Activated CD8-positive, alpha-beta memory T cell treated with anti-CD3 and anti-CD28 coated beads, Interleukin-2, amount 50 U/mL, for 1 hour (primary cell): ENCODE results near the gene ZNF507.
"Not testable (repeated sequence)": the region's sequence is repeated elsewhere in the genome, so short reads cannot be mapped to it uniquely, and the experiment has no call there.

Experiments used
- DNase-seq: peaks from one replicate; pipeline ENCODE4 v3.0.0-alpha.2; 2020; ENCODE audit errors: extremely low read depth

The ZNF507 gene

DNA sequence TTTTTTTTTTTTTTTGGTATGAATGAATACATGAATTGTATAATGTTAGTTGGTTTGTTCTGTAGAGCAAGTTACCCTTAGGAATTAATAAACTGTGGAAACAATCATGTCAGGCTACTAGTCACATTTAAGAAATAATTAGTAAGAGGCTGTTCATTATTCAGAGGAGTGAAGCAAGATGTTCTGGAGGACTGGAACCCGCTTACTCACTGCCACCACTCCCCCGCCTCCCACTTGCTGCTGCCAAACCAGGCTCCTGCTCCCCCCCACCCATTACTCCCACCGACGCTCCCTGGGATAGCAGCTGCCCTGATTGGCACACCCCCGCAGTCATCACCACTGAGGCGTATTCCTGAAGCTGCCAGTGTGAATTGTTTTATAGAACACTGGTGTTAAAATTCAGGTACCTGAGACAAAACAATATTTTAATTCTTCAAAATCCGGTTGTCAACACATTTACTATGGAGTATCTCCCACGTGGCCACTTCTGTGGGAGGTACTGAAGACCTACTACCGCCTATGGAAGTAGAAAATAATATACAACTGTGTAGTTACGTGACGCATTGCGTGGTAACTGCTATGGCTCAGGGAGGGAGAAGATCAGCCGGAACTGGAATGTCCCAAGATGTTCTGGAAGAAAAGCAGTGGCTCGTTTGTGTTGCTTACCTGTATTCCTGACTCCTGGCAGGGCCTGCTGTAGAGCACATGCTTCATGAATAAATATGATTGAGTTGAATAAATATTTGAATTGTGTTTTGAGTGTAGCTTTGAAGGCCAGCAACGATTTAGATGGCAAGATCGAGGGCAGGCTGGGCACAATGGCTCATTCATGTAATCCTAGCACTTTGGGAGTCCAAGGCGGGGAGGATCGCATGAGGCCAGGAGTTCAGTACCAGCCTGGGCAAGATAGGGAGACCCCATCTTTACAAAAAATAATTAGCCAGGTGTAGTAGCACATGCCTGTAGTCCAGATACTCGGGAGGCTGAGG, 61.9 kb downstream of the ZNF507 start:
- no peak for DNase-seq

DNA sequence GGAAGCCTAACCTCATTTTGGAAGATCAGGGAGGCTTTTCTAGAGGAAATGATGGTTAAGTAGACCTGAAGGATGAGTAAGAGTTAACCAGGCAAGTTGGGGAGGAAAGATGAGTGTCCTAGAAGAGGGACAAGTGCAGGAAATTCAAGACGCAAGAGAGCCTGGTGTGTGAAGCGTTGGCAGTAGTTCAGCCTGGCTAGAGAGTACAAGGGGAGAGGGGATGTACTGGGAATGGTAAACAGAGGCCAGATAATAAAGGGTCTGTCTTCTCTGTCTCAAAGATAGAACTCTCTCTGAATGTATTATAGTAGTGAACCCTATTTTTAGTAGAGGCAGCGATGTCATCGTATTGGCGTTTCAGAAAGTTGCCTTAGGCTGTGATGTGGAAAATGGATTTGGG, 69.8 kb downstream of the ZNF507 start:
- DNase-seq, result no peak

DNA sequence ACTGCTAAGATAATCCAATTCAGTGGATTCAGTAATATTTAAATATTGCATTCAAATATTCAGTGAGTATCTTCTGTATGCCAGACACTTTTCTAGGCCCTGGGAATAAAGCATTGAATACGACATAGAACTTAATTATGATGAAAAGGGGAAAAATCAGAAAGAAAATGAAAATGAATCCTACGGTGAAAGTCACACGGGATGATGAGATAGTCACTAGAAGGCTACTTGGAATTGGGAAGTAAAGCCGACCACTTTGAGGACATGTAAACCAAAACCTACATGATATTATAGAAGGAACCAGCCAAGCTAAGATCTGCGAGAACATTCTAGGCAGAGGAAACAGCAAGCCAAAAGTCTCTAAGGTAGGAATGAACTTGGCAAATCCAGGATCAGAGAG, 70.3 kb downstream of the ZNF507 start:
- no peak for DNase-seq

DNA sequence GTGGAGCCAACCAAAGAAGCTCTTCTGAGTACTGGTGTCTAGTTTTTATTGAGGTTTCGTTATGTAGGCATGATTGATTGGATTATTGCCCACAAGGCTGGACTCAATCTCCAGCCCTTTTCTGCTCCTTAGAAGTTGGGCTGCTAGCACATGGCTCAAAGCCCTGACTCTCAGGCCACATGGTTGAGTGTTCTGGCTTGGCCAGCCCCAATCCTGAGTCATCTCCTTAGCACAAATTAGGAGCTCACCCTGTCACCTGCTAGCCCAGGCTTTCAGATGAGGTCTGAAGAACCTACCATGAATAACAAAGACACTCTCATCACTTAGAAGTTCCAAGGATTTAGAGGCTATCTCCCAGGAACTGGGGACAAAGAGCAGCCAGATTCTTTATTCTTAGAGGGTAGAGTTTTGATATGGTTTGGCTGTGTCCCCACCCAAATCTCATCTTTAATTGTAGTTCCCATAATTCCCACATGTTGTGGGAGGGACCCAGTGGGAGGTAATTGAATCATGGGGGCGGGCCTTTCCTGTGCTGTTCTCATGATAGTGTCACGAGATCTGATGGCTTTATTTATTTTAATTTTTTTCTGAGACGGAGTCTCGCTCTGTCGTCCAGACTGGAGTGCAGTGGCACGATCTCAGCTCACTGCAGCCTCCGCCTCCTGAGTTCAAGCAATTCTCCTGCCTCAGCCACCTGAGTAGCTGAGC, 71.5 kb downstream of the ZNF507 start:
- DNase-seq, result no peak

DNA sequence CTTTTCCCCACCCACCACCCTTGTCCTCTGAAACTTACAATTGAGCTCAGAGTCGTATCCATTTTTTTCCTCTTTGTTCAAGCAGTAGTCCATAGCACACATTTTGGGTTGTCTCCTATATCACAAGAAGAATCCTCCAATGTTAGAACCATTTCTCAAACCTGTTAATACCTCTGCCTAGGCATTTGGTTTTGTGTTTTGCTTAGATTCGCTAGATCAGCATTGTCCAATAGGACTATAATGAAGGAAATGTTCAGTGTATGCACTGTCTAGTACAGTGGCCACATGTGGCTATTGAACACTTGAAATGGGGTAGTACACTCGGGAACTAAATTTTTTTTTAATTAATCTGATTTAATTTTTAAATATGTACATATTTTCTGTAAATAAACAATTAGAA, 72.7 kb downstream of the ZNF507 start:
- DNase-seq, result no peak

DNA sequence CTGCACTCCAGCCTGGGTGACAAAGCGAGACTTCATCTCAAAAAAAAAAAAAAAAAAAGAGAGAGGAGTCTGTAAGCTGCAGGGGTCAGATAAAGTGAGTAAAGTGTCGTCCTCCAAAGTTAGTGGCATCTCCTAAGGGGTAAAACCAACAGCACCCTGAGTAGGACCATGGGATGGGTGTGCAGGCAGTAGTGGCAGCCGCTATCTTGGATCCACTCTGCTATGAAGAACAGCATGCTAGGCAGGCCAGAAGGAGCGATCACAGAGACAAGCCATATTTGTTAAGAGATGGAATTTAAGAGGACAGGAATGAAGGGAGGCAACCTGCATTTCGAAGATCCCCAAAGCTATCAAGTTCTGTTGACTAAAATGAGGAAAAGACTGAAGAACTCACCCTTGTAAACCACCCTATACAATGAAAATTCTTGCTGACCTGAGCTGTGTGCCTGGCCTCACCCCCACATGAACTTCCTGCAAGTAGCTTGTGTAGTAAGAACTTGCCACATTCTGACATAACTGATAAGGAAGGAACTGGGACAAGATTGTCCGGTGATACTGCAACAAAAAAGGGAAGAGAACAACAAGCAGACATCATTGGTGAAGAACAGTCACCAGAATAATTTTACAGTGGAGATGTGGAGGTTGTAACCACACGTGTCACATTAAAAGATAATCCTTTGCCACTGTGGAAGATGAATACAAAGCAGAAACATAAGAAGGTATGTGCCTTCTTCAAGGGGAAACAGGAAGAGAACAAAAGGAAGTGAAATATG, 76.4 kb downstream of the ZNF507 start:
- no peak for DNase-seq

DNA sequence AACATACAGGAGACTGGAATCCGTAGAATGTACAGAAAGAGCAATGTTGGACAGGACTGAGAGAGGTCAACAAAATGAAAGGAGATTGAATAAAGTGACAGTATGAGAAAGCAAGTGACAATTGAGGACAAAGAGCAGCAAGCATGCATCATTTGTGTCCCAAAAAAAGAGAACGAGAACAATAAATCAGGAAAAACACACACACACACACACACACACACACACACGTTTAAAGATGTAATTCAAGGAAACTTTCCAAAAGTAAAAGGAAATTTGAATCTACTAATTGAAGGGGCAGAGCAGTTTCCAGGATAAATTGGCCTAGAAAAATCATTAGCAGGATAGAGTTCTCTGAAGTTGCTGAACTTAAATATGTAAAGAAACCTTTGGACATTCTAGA, 77.0 kb downstream of the ZNF507 start:
- DNase-seq, result no peak

DNA sequence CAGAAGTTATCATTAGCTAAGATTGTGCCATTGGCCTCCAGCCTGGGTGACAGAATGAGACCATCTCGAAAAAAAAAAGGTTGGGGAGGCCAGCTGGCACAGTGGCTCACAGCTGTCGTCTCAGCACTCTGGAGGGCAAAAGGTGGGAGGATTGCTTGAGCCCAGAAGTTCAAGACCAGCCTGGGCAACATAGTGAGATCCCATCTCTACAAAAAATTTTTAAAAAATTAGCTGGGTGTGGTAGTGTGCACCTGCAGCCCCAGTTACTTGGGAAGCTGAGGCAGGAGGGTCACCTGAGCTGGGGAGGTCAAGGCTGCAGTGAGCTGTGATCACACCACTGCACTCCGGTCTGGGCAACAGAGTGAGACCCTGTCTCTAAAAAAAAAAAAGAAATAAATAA, 78.5 kb downstream of the ZNF507 start:
- not testable (repeated sequence) for DNase-seq

DNA sequence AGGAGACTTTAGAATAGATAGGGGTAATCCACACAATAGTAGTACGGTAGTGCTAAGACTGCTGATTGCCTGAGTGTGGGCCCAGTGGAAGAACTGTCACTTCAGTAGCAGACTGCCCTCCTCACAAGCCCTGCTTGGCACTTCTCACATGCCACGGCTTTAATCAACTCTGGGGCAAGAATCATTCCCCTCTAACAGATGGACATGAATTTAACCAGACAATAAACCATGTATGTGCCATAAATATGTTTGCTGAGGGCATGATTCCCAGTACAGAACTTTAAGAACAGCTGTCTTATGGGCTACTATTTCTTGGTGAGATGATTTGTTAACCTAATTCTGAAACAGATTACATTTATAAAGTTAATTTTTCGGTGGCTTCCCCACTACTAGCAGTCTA, 82.1 kb downstream of the ZNF507 start:
- no peak for DNase-seq

DNA sequence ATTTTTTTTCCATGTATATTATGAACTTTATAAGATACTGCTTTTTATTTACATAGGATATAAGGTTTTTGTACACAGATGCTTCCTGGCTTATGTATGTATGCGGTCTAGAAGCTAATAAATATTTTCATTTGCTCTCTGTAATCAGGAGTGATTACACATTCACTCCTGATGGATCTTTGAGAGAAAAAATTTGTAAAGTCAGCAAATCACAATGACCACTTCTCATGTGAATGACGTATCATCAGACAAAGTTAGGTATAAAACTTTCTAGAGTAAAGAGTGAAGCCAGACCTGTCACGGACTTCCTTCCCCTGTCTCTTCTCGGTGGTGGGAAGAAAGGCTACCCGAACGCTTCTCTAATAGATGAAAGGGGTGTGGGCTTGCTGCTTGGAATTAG, 91.3 kb downstream of the ZNF507 start:
- no peak for DNase-seq

DNA sequence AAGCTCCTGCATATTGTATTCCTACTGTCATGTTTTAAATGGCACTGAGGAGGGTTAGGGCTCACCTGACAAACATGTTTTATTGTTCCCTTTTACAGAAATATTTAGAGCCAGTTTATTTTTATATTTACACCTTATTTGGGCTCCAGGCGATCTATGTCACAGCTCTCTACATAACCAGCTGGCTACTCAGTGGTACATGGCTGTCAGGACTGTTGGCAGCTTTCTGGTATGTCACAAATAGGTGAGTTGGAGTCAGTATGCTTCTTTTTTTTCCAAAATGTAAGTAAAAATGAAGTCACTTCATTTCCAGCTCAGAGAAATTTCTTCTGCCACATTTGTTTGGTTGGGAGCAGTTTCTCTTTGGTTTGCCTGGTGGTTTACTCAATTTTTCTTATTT, 91.7 kb downstream of the ZNF507 start:
- DNase-seq, result no peak
